ENCODE data around the gene ITPR2.
"Not testable (repeated sequence)": the region's sequence is repeated elsewhere in the genome, so short reads cannot be mapped to it uniquely, and the experiment has no call there.

Gene ITPR2

GRCh38 chr12:26786491-26786864 lies 46.5 kb downstream of the ITPR2 start:
- DNase-seq, result no peak

- DNase-seq, result not testable (repeated sequence)
Observed at GRCh38 chr12:26783816-26784379, 49.1 kb downstream of the ITPR2 start.

- no peak for DNase-seq
Observed at GRCh38 chr12:26783131-26783526, 49.9 kb downstream of the ITPR2 start.

- no peak for DNase-seq
Observed at GRCh38 chr12:26782372-26783130, 50.4 kb downstream of the ITPR2 start.

GRCh38 chr12:26780656-26781055 lies 52.3 kb downstream of the ITPR2 start:
- not testable (repeated sequence) for DNase-seq

- not testable (repeated sequence) for DNase-seq
Observed at GRCh38 chr12:26778173-26778775, 54.7 kb downstream of the ITPR2 start.

- no peak for DNase-seq
Observed at GRCh38 chr12:26777236-26777635, 55.8 kb downstream of the ITPR2 start.

GRCh38 chr12:26775991-26776390 lies 57.0 kb downstream of the ITPR2 start:
- peak; percentile 48 for DNase-seq

GRCh38 chr12:26773313-26774104 lies 59.5 kb downstream of the ITPR2 start:
- no peak for DNase-seq

- DNase-seq, result no peak
Observed at GRCh38 chr12:26771861-26772260, 61.1 kb downstream of the ITPR2 start.

GRCh38 chr12:26770239-26771070 lies 62.5 kb downstream of the ITPR2 start:
- DNase-seq, result no peak

- DNase-seq, result no peak
Observed at GRCh38 chr12:26769611-26770010, 63.4 kb downstream of the ITPR2 start.

GRCh38 chr12:26768611-26769603 lies 64.1 kb downstream of the ITPR2 start:
- no peak for DNase-seq

- no peak for DNase-seq
Observed at GRCh38 chr12:26767865-26768264, 65.1 kb downstream of the ITPR2 start.

GRCh38 chr12:26767116-26767515 lies 65.9 kb downstream of the ITPR2 start:
- DNase-seq, result no peak

GRCh38 chr12:26762186-26762585 lies 70.8 kb downstream of the ITPR2 start:
- no peak for DNase-seq

- no peak for DNase-seq
Observed at GRCh38 chr12:26761775-26762174, 71.2 kb downstream of the ITPR2 start.

- no peak for DNase-seq
Observed at GRCh38 chr12:26760657-26761293, 72.2 kb downstream of the ITPR2 start.

GRCh38 chr12:26755362-26755761 lies 77.6 kb downstream of the ITPR2 start:
- not testable (repeated sequence) for DNase-seq

- DNase-seq, result no peak
Observed at GRCh38 chr12:26754148-26754547, 78.8 kb downstream of the ITPR2 start.

- DNase-seq, result no peak
Observed at GRCh38 chr12:26751179-26751578, 81.8 kb downstream of the ITPR2 start.

Measured in HCEC 1CT (cell line).